Keratinocyte (primary cell): ENCODE results near the gene PDCD11.

ENCODE experiments used
- EZH2 ChIP-seq: IDR thresholded peaks from one replicate; pipeline ENCODE4 v1.6.1; 2012; ENCODE audit warnings: inconsistent platforms, mild to moderate bottlenecking, low read length, moderate library complexity
- TF ChIP-seq, protein P1 (sequence below), 3 experiments: IDR thresholded peaks in 1 of 3; conservative IDR thresholded peaks in 1 of 3; optimal IDR thresholded peaks in 1 of 3; 2 replicates in 2 of 3; 3 replicates in 1 of 3; pipeline versions ENCODE3 to v1.5.1; 2011; ENCODE audit warnings: low read length in 3 of 3, mild to moderate bottlenecking in 3 of 3, moderate library complexity in 2 of 3, control low read depth in 1 of 3, inconsistent platforms in 1 of 3; ENCODE audit not compliant: insufficient read depth in 2 of 3; ENCODE audit errors: extremely low read depth in 1 of 3

DNA sequence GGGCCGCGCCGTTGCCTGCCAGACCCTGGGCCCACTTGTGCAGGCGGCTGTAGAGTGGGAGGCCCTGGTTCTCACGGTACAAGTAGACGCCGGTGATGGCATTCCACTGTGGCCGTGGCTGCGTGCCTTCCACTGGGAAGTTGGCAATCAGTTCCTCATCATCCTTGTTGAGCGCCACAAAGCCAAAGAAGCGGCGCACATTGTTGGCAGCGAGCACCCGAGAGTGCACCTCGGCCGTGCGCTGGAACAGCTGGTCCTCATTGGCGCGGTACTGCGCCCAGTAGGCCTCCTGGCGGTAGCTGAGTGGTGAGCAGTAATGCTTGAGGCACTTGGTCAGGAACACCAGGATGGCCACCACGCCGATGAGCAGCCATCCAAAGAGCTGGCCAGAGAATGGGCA, 50.8 kb downstream of the PDCD11 start:
- no peak for TF ChIP-seq EZH2
- TF ChIP-seq, protein P1, sequence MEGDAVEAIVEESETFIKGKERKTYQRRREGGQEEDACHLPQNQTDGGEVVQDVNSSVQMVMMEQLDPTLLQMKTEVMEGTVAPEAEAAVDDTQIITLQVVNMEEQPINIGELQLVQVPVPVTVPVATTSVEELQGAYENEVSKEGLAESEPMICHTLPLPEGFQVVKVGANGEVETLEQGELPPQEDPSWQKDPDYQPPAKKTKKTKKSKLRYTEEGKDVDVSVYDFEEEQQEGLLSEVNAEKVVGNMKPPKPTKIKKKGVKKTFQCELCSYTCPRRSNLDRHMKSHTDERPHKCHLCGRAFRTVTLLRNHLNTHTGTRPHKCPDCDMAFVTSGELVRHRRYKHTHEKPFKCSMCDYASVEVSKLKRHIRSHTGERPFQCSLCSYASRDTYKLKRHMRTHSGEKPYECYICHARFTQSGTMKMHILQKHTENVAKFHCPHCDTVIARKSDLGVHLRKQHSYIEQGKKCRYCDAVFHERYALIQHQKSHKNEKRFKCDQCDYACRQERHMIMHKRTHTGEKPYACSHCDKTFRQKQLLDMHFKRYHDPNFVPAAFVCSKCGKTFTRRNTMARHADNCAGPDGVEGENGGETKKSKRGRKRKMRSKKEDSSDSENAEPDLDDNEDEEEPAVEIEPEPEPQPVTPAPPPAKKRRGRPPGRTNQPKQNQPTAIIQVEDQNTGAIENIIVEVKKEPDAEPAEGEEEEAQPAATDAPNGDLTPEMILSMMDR (optimal IDR thresholded peaks at IDR 0.05 in 1 of 3, IDR thresholded peaks at IDR 0.05 in 1 of 3, conservative IDR thresholded peaks at IDR 0.05 in 1 of 3; ENCODE audit: extremely low read depth in 1 of 3, insufficient read depth in 2 of 3, low read length in 3 of 3) = no peak
